ENCODE measurements around the gene PCSK5. TPM values are rescaled to one million over a fixed set of nuclear protein-coding genes. Genes with fewer than 3 reads are reported as not detected.

PCSK5 gene
- polyA plus RNA-seq, 1 donor from 2014 or later: 1.7 TPM

DNA sequence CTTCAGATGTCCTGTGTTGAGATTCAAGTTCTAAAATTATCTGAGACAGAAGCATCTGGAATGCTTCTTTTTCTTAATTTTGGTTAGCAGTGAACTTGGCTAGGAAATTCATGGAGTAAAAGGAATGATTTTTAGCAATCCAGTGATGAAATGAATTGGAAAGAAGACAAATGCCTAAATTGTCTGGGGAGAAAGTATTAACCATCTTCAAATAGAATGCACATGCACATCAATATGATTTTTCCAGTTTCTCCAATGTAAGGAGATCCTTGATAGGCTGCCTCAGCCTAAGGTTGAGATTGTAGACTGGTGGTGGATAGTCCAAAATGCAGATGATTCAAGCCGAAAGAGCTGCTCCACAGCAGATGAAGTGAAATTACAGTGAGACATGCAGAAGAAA, 106.7 kb downstream of the PCSK5 start:
- Histone ChIP-seq H3K79me2 (replicated peaks; ENCODE audit: insufficient read depth, low read length) (no peaks in the 10 kb centered on the region), H3K4me2 (ENCODE audit: low read length) (no peak overlapping the region), H3K4me3 (ENCODE audit: low read length) (no peak overlapping the region), H2AFZ (ENCODE audit: low read depth, low read length) (no peak overlapping the region), H3K27me3 (ENCODE audit: insufficient read depth, low read depth, low read length) (no peaks in the 10 kb centered on the region), H3K9me2 (ENCODE audit: insufficient read depth, low read length) (no peaks in the 10 kb centered on the region), H3K9me3 (ENCODE audit: low read length) (no peaks in the 10 kb centered on the region), H3K9ac (ENCODE audit: low read length) (no peak overlapping the region), H3K36me3 (ENCODE audit: insufficient read depth, low read length) (no peaks in the 10 kb centered on the region), H3K27ac (ENCODE audit: low read length) (no peak overlapping the region), H4K20me1 (ENCODE audit: insufficient read depth) (no peaks in the 10 kb centered on the region), H3F3A (ENCODE audit: insufficient read depth, low read length, poor library complexity, severe bottlenecking) (no peaks in the 10 kb centered on the region)
- no peak for TF ChIP-seq TAF1 (IDR thresholded peaks at IDR 0.05; ENCODE audit: low read depth)
- TF ChIP-seq EP300 (conservative IDR thresholded peaks at IDR 0.05; ENCODE audit: poor library complexity, severe bottlenecking): no peak
- no peak for TF ChIP-seq SMC3 (conservative IDR thresholded peaks at IDR 0.05; ENCODE audit: poor library complexity)
- no peak for TF ChIP-seq POLR2AphosphoS5 (IDR thresholded peaks at IDR 0.05)
- no peak for TF ChIP-seq MXI1 (conservative IDR thresholded peaks at IDR 0.05; ENCODE audit: poor library complexity, severe bottlenecking)
- TF ChIP-seq RAD21 (conservative IDR thresholded peaks at IDR 0.05): no peak
- TF ChIP-seq, protein P1, sequence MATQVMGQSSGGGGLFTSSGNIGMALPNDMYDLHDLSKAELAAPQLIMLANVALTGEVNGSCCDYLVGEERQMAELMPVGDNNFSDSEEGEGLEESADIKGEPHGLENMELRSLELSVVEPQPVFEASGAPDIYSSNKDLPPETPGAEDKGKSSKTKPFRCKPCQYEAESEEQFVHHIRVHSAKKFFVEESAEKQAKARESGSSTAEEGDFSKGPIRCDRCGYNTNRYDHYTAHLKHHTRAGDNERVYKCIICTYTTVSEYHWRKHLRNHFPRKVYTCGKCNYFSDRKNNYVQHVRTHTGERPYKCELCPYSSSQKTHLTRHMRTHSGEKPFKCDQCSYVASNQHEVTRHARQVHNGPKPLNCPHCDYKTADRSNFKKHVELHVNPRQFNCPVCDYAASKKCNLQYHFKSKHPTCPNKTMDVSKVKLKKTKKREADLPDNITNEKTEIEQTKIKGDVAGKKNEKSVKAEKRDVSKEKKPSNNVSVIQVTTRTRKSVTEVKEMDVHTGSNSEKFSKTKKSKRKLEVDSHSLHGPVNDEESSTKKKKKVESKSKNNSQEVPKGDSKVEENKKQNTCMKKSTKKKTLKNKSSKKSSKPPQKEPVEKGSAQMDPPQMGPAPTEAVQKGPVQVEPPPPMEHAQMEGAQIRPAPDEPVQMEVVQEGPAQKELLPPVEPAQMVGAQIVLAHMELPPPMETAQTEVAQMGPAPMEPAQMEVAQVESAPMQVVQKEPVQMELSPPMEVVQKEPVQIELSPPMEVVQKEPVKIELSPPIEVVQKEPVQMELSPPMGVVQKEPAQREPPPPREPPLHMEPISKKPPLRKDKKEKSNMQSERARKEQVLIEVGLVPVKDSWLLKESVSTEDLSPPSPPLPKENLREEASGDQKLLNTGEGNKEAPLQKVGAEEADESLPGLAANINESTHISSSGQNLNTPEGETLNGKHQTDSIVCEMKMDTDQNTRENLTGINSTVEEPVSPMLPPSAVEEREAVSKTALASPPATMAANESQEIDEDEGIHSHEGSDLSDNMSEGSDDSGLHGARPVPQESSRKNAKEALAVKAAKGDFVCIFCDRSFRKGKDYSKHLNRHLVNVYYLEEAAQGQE (IDR thresholded peaks at IDR 0.05; ENCODE audit: borderline replicate concordance): no peak
- TF ChIP-seq EZH2 (IDR thresholded peaks at IDR 0.05; ENCODE audit: borderline replicate concordance, insufficient read depth, low read length, poor library complexity, severe bottlenecking): no peak
- TF ChIP-seq, protein P2, sequence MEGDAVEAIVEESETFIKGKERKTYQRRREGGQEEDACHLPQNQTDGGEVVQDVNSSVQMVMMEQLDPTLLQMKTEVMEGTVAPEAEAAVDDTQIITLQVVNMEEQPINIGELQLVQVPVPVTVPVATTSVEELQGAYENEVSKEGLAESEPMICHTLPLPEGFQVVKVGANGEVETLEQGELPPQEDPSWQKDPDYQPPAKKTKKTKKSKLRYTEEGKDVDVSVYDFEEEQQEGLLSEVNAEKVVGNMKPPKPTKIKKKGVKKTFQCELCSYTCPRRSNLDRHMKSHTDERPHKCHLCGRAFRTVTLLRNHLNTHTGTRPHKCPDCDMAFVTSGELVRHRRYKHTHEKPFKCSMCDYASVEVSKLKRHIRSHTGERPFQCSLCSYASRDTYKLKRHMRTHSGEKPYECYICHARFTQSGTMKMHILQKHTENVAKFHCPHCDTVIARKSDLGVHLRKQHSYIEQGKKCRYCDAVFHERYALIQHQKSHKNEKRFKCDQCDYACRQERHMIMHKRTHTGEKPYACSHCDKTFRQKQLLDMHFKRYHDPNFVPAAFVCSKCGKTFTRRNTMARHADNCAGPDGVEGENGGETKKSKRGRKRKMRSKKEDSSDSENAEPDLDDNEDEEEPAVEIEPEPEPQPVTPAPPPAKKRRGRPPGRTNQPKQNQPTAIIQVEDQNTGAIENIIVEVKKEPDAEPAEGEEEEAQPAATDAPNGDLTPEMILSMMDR (IDR thresholded peaks at IDR 0.05; ENCODE audit: poor library complexity, severe bottlenecking): no peak

GRCh38 chr9:75998096-75998780, 107.8 kb downstream of the PCSK5 start:
- Histone ChIP-seq H3K27ac (ENCODE audit: low read length) (no peak overlapping the region), H3K79me2 (replicated peaks; ENCODE audit: insufficient read depth, low read length) (no peaks in the 10 kb centered on the region), H3K4me3 (ENCODE audit: low read length) (no peak overlapping the region), H3K9me3 (ENCODE audit: low read length) (no peaks in the 10 kb centered on the region), H2AFZ (ENCODE audit: low read depth, low read length) (no peak overlapping the region), H4K20me1 (ENCODE audit: insufficient read depth) (no peaks in the 10 kb centered on the region), H3F3A (ENCODE audit: insufficient read depth, low read length, poor library complexity, severe bottlenecking) (no peaks in the 10 kb centered on the region), H3K36me3 (ENCODE audit: insufficient read depth, low read length) (no peaks in the 10 kb centered on the region), H3K27me3 (ENCODE audit: insufficient read depth, low read depth, low read length) (no peaks in the 10 kb centered on the region), H3K9ac (ENCODE audit: low read length) (no peak overlapping the region), H3K9me2 (ENCODE audit: insufficient read depth, low read length) (no peaks in the 10 kb centered on the region), H3K4me2 (ENCODE audit: low read length) (no peak overlapping the region)
- TF ChIP-seq EZH2 (IDR thresholded peaks at IDR 0.05; ENCODE audit: borderline replicate concordance, insufficient read depth, low read length, poor library complexity, severe bottlenecking): no peak
- no peak for TF ChIP-seq POLR2AphosphoS5 (IDR thresholded peaks at IDR 0.05)
- TF ChIP-seq, protein P1 (IDR thresholded peaks at IDR 0.05; ENCODE audit: borderline replicate concordance): no peak
- TF ChIP-seq EP300 (conservative IDR thresholded peaks at IDR 0.05; ENCODE audit: poor library complexity, severe bottlenecking): no peak
- no peak for TF ChIP-seq MXI1 (conservative IDR thresholded peaks at IDR 0.05; ENCODE audit: poor library complexity, severe bottlenecking)
- TF ChIP-seq TAF1 (IDR thresholded peaks at IDR 0.05; ENCODE audit: low read depth): no peak
- TF ChIP-seq, protein P2 (IDR thresholded peaks at IDR 0.05; ENCODE audit: poor library complexity, severe bottlenecking): no peak
- TF ChIP-seq RAD21 (conservative IDR thresholded peaks at IDR 0.05): no peak
- no peak for TF ChIP-seq SMC3 (conservative IDR thresholded peaks at IDR 0.05; ENCODE audit: poor library complexity)

All from neural cell (in vitro differentiated cells).